HEK293 (cell line): Measurements from ENCODE around the gene FMNL3.

ENCODE experiments used
- CTCF ChIA-PET: fragments of 350-600 bp; formaldehyde crosslinking; extraction: SDS; loops from one replicate; lab custom pipeline; 2021; ENCODE audit warnings: antibody characterized with exemption; lab: Yijun Ruan, JAX
- POLR2A ChIA-PET: fragments of 300-600 bp; formaldehyde crosslinking; extraction: SDS; loops from one replicate; lab custom pipeline; 2020; ENCODE audit warnings: antibody characterized with exemption, inconsistent platforms; lab: Yijun Ruan, JAX
- H3K27ac ChIP-seq: fragments of 200-500 bp; sonication (Bioruptor generic); 2 replicates; pipeline ENCODE4 v1.5.1; 2014; ENCODE audit warnings: low read depth, low read length, control low read depth, inconsistent platforms; ENCODE audit errors: extremely low read depth
- H3K36me3 ChIP-seq, 2 experiments: fragments of 200-500 bp in 1 of 2; sonication (Bioruptor generic) in 1 of 2; 1 replicate in 1 of 2; 2 replicates in 1 of 2; pipeline ENCODE4 v1.5.1; 2014 to 2017; ENCODE audit warnings: inconsistent platforms in 2 of 2, low read length in 2 of 2; ENCODE audit not compliant: control insufficient read depth in 2 of 2, insufficient read depth in 1 of 2
- H3K4me1 ChIP-seq: fragments of 200-500 bp; sonication (Bioruptor generic); 2 replicates; pipeline ENCODE4 v1.5.1; 2014; ENCODE audit warnings: mild to moderate bottlenecking, low read length, inconsistent platforms; ENCODE audit not compliant: control insufficient read depth, insufficient read depth
- H3K4me3 ChIP-seq: 2 replicates; pipeline ENCODE4 v1.5.1; 2011; ENCODE audit warnings: low read depth, mild to moderate bottlenecking, control low read depth, low read length, moderate library complexity
- H3K9me3 ChIP-seq: fragments of 200-500 bp; sonication (Bioruptor generic); 2 replicates; pipeline ENCODE4 v1.5.1; 2014; ENCODE audit warnings: low read depth, low read length, inconsistent platforms; ENCODE audit not compliant: control insufficient read depth, insufficient read depth
- CTCF ChIP-seq: fragments of 450-650 bp; formaldehyde crosslinking; IDR thresholded peaks from 2 replicates; pipeline ENCODE4 v1.5.1; 2016; ENCODE audit warnings: missing biosample characterization, missing genetic modification characterization
- HOXA7 ChIP-seq: sonication (generic); formaldehyde crosslinking; IDR thresholded peaks from 2 replicates; pipeline ENCODE4 v1.8.1; 2022; ENCODE audit warnings: missing genetic modification reagents, borderline replicate concordance
- KLF16 ChIP-seq: fragments of 450-650 bp; formaldehyde crosslinking; IDR thresholded peaks from 2 replicates; pipeline ENCODE4 v1.5.1; 2017; ENCODE audit warnings: missing biosample characterization, missing genetic modification characterization
- MYNN ChIP-seq: fragments of 450-650 bp; formaldehyde crosslinking; IDR thresholded peaks from 2 replicates; pipeline ENCODE4 v1.5.1; 2016; ENCODE audit warnings: missing biosample characterization, missing genetic modification characterization, borderline replicate concordance
- PRDM10 ChIP-seq: fragments of 450-650 bp; formaldehyde crosslinking; IDR thresholded peaks from 2 replicates; pipeline ENCODE4 v1.5.1; 2016; ENCODE audit warnings: missing biosample characterization, missing genetic modification characterization
- SCRT2 ChIP-seq: fragments of 450-650 bp; formaldehyde crosslinking; IDR thresholded peaks from 2 replicates; pipeline ENCODE4 v1.5.1; 2016; ENCODE audit warnings: missing biosample characterization, missing genetic modification characterization
- SP2 ChIP-seq: fragments of 450-650 bp; formaldehyde crosslinking; IDR thresholded peaks from 2 replicates; pipeline ENCODE4 v1.5.1; 2016; ENCODE audit warnings: missing biosample characterization, missing genetic modification characterization
- ZEB2 ChIP-seq: fragments of 450-650 bp; formaldehyde crosslinking; IDR thresholded peaks from 2 replicates; pipeline ENCODE4 v1.5.1; 2016; ENCODE audit warnings: missing biosample characterization, missing genetic modification characterization
- ZFP69B ChIP-seq: fragments of 450-650 bp; formaldehyde crosslinking; IDR thresholded peaks from 2 replicates; pipeline ENCODE4 v1.5.1; 2016; ENCODE audit warnings: missing biosample characterization, missing genetic modification characterization
- ZIC2 ChIP-seq: fragments of 450-650 bp; formaldehyde crosslinking; IDR thresholded peaks from 2 replicates; pipeline ENCODE4 v1.5.1; 2016; ENCODE audit warnings: missing biosample characterization, missing genetic modification characterization
- ZNF114 ChIP-seq: fragments of 450-650 bp; formaldehyde crosslinking; IDR thresholded peaks from 2 replicates; pipeline ENCODE4 v1.5.0; 2017; ENCODE audit warnings: missing biosample characterization, missing genetic modification characterization
- ZNF274 ChIP-seq, 2 experiments: fragments of 200-500 bp in 1 of 2; fragments of 450-650 bp in 1 of 2; sonication (Bioruptor generic) in 1 of 2; formaldehyde crosslinking in 1 of 2; IDR thresholded peaks; 2 replicates each; pipeline versions ENCODE4 v1.5.1 to v1.6.1; 2014 to 2016; ENCODE audit warnings: borderline replicate concordance in 1 of 2, inconsistent platforms in 1 of 2, low read length in 1 of 2, missing biosample characterization in 1 of 2, missing genetic modification characterization in 1 of 2
- ZNF292 ChIP-seq: fragments of 450-650 bp; formaldehyde crosslinking; IDR thresholded peaks from 2 replicates; pipeline ENCODE4 v1.5.1; 2016; ENCODE audit warnings: low read depth, missing biosample characterization, missing genetic modification characterization, borderline replicate concordance
- ZNF354C ChIP-seq: fragments of 450-650 bp; formaldehyde crosslinking; IDR thresholded peaks from 2 replicates; pipeline ENCODE4 v1.5.1; 2016; ENCODE audit warnings: missing biosample characterization, missing genetic modification characterization, low read depth, borderline replicate concordance
- ZNF449 ChIP-seq: fragments of 450-650 bp; formaldehyde crosslinking; IDR thresholded peaks from 2 replicates; pipeline ENCODE4 v1.5.1; 2017; ENCODE audit warnings: missing biosample characterization, mild to moderate bottlenecking, missing genetic modification characterization, moderate library complexity
- ZNF513 ChIP-seq: fragments of 450-650 bp; IDR thresholded peaks from 2 replicates; pipeline ENCODE4 v1.5.1; 2018; ENCODE audit warnings: missing biosample characterization, missing genetic modification characterization
- ZNF629 ChIP-seq: fragments of 450-650 bp; formaldehyde crosslinking; IDR thresholded peaks from 2 replicates; pipeline ENCODE4 v1.5.1; 2017; ENCODE audit warnings: missing biosample characterization, missing genetic modification characterization
- ZNF658 ChIP-seq: fragments of 450-650 bp; formaldehyde crosslinking; IDR thresholded peaks from 2 replicates; pipeline ENCODE4; 2016; ENCODE audit warnings: missing biosample characterization, missing genetic modification characterization
- ZNF785 ChIP-seq: fragments of 450-650 bp; formaldehyde crosslinking; IDR thresholded peaks from 2 replicates; pipeline ENCODE4 v1.5.1; 2016; ENCODE audit warnings: missing biosample characterization, missing genetic modification characterization
- ZSCAN18 ChIP-seq: fragments of 450-650 bp; formaldehyde crosslinking; IDR thresholded peaks from 2 replicates; pipeline ENCODE4 v1.5.1; 2016; ENCODE audit warnings: missing biosample characterization, missing genetic modification characterization
- ZXDB ChIP-seq: fragments of 450-650 bp; formaldehyde crosslinking; IDR thresholded peaks from 2 replicates; pipeline ENCODE4 v1.5.1; 2016; ENCODE audit warnings: missing biosample characterization, missing genetic modification characterization
- TF ChIP-seq, protein P1 (sequence below): fragments of 450-650 bp; IDR thresholded peaks from 2 replicates; pipeline ENCODE4 v1.5.1; 2018; ENCODE audit warnings: missing biosample characterization, mild to moderate bottlenecking, missing genetic modification characterization
- TF ChIP-seq, protein P2 (sequence below): fragments of 450-650 bp; formaldehyde crosslinking; optimal IDR thresholded peaks from 2 replicates; pipeline ENCODE3; 2016; ENCODE audit warnings: missing biosample characterization, mild to moderate bottlenecking, missing genetic modification characterization

The FMNL3 gene

GRCh38 chr12:49741882-49742620 is 34.8 kb upstream of the FMNL3 start:
- peak overlapping the region; percentile 92 for H3K27ac ChIP-seq
- no peaks in the 10 kb centered on the region for H3K9me3 ChIP-seq
- peaks cover 5 to 16% of the 10 kb centered on the region in 2 experiments; a peak in 2 of 3 replicates for H3K36me3 ChIP-seq
- POLR2A ChIA-PET, result interaction anchor here (0.6 to 1.9 kb wide), 45 partner anchors 8 to 478 kb away, joined by 3 to 15 read pairs (median 6); partner anchors contain the start of genes BCDIN3D, CERS5, COX14 and NCKAP5L
- peak overlapping the region; percentile 74 for H3K4me3 ChIP-seq
- CTCF ChIA-PET, result interaction anchor here (0.6 to 2.7 kb wide), 37 partner anchors 8 to 284 kb away, joined by 3 to 20 read pairs (median 6); no protein-coding TSS in a partner anchor
- peaks cover 11% of the 10 kb centered on the region for H3K4me1 ChIP-seq
- TF ChIP-seq HOXA7 (CRISPR knock-in tag) (no peak), ZNF629 (tag by site-specific recombination) (peak; percentile 88), ZNF114 (tag by site-specific recombination) (no peak), ZFP69B (no peak), SCRT2 (tag by site-specific recombination) (peak; percentile 58), ZEB2 (tag by site-specific recombination) (peak; percentile 76), ZIC2 (tag by site-specific recombination) (peak; percentile 16; the same call in 1 of the 2 replicates), ZNF274 (IDR thresholded peaks at IDR 0.05; ENCODE audit: low read length) (no peak), ZNF274 (tag by site-specific recombination; IDR thresholded peaks at IDR 0.05; ENCODE audit: borderline replicate concordance) (no peak), SP2 (tag by site-specific recombination) (peak; percentile 81), ZNF354C (tag by site-specific recombination) (no peak), PRDM10 (peak; percentile 91), ZNF292 (tag by site-specific recombination) (no peak), MYNN (tag by site-specific recombination) (no peak), KLF16 (tag by site-specific recombination) (no peak; the same call in 1 of the 2 replicates), ZNF513 (no peak), ZNF658 (no peak), ZNF449 (peak; percentile 53; the same call in 1 of the 2 replicates), ZNF785 (tag by site-specific recombination) (no peak), ZXDB (tag by site-specific recombination) (peak; percentile 15; the same call in 1 of the 2 replicates), ZSCAN18 (no peak), CTCF (tag by site-specific recombination) (no peak)
- TF ChIP-seq, protein P1, sequence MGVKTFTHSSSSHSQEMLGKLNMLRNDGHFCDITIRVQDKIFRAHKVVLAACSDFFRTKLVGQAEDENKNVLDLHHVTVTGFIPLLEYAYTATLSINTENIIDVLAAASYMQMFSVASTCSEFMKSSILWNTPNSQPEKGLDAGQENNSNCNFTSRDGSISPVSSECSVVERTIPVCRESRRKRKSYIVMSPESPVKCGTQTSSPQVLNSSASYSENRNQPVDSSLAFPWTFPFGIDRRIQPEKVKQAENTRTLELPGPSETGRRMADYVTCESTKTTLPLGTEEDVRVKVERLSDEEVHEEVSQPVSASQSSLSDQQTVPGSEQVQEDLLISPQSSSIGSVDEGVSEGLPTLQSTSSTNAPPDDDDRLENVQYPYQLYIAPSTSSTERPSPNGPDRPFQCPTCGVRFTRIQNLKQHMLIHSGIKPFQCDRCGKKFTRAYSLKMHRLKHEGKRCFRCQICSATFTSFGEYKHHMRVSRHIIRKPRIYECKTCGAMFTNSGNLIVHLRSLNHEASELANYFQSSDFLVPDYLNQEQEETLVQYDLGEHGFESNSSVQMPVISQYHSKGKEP, result no peak
- TF ChIP-seq, protein P2, sequence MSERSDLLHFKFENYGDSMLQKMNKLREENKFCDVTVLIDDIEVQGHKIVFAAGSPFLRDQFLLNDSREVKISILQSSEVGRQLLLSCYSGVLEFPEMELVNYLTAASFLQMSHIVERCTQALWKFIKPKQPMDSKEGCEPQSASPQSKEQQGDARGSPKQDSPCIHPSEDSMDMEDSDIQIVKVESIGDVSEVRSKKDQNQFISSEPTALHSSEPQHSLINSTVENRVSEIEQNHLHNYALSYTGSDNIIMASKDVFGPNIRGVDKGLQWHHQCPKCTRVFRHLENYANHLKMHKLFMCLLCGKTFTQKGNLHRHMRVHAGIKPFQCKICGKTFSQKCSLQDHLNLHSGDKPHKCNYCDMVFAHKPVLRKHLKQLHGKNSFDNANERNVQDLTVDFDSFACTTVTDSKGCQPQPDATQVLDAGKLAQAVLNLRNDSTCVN, result peak; percentile 25
